GM19043 (cell line): ENCODE results near the gene WDR72.

Experiments used
- ATAC-seq: cut with Tn5 transposase; IDR thresholded peaks from one replicate; pipeline ENCODE4 v1.9.1; 2021; ENCODE audit warnings: low read depth; ENCODE audit not compliant: unreplicated experiment

Gene WDR72

GRCh38 chr15:53472210-53472609 is 287.3 kb downstream of the WDR72 start:
- no peak for ATAC-seq

- ATAC-seq, result no peak
Measured at GRCh38 chr15:53470743-53471142, 288.7 kb downstream of the WDR72 start.

DNA sequence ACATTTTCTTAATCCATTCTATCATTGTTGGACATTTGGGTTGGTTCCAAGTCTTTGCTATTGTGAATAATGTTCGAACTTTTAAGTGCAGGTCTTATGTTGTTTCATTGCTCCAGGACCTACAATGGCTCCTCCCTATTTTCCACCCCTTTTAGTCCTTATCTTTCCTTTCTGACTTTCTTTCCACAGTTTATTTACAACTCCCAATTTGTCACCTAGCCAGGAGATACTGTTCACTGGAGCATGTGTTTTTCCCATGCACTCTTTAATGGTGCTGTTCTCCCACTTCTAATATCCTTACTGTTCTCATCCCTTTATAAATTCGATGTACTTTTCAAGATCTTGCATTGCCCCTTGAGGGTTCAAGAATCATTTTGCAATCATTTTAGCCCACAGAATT is 290.0 kb downstream of the WDR72 start:
- no peak for ATAC-seq
